Fibroblast of pulmonary artery (primary cell): ENCODE data around the gene PARD3.
A peak's percentile ranks its signal among the peaks of the same experiment; 100 is the strongest.

Experiments used
- DNase-seq: peaks from one replicate; pipeline ENCODE4 v3.0.0-alpha.2; 2010; ENCODE audit warnings: low read depth
- H3K4me3 ChIP-seq: replicated peaks from 2 replicates; pipeline ENCODE4 v1.5.1; 2011; ENCODE audit warnings: low read depth, mild to moderate bottlenecking, control low read depth, low read length, moderate library complexity
- TF ChIP-seq, protein P1 (sequence below): IDR thresholded peaks from 2 replicates; pipeline ENCODE4 v1.5.1; 2011; ENCODE audit warnings: mild to moderate bottlenecking, control low read depth, low read length, inconsistent platforms; ENCODE audit errors: missing control alignments

Gene PARD3

DNA sequence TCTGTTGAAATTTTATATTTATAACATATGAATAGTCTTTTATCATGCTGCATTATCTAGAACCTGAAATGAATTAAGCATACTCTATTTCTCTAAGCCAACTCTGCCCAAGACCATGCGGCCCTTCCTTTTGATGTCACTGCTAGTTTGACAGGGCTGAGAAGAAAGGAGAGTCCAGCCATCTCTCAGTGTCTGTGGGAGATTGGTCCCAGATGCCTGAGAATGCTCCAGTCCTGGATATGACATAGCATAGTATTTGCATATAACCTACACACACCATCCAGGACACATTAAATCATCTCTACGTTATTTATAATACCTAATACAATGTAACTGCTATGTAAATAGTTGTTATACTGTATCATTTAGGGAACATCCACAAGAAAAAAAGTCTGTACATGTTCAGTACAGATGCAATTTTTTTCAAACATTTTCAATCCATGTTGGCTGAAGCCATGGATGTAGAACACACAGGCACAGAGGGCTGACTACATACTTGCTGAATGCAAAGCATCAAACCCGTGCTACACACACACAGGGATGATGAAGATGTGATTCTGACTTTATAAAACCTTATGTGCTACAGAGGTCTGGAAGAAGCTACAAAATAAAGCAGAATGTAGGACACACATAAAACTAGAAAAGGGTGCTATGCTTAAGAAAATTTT, 315.4 kb downstream of the PARD3 start:
- H3K4me3 ChIP-seq = no peak overlapping the region
- DNase-seq = no peak
- TF ChIP-seq, protein P1, sequence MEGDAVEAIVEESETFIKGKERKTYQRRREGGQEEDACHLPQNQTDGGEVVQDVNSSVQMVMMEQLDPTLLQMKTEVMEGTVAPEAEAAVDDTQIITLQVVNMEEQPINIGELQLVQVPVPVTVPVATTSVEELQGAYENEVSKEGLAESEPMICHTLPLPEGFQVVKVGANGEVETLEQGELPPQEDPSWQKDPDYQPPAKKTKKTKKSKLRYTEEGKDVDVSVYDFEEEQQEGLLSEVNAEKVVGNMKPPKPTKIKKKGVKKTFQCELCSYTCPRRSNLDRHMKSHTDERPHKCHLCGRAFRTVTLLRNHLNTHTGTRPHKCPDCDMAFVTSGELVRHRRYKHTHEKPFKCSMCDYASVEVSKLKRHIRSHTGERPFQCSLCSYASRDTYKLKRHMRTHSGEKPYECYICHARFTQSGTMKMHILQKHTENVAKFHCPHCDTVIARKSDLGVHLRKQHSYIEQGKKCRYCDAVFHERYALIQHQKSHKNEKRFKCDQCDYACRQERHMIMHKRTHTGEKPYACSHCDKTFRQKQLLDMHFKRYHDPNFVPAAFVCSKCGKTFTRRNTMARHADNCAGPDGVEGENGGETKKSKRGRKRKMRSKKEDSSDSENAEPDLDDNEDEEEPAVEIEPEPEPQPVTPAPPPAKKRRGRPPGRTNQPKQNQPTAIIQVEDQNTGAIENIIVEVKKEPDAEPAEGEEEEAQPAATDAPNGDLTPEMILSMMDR = no peak

DNA sequence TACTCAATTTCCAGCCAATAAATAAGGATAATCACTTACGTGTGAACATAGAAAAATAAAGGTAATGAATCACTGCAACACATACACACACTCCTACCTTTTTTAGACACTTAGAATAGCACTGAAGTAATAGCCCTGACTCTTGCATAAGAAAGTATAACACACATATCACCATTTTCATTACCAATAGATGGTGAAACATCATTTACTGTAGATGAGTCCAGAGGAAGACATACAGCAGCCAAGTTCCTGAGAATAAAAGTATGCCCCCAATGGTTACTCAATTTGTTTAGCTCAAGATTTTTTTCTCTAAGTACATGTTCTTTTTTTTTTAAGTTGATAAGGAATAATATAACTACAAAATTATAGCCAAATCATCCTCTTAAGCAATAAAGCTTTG, 316.3 kb downstream of the PARD3 start:
- TF ChIP-seq, protein P1 = no peak
- H3K4me3 ChIP-seq = no peak overlapping the region
- peak; percentile 76 for DNase-seq

DNA sequence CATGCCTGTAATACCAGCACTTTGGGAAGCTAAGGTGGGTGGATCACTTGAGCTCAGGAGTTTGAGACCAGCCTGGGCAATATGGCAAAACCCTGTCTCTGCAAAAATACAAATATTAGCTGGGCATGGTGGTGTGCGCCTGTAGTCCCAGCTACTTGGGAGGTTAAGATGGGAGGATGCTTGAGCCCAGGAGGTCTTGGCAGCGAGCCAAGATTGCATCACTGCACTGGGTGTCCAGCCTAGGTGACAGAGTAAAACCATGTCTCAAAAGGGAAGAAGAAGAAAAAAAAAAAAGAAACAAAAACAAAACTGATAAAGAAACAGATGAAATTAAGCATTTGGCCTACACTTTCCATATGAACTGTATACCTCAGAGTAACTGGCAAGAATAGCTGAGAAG, 319.2 kb downstream of the PARD3 start:
- peak; percentile 20 for DNase-seq
- no peak overlapping the region for H3K4me3 ChIP-seq
- TF ChIP-seq, protein P1 = no peak

DNA sequence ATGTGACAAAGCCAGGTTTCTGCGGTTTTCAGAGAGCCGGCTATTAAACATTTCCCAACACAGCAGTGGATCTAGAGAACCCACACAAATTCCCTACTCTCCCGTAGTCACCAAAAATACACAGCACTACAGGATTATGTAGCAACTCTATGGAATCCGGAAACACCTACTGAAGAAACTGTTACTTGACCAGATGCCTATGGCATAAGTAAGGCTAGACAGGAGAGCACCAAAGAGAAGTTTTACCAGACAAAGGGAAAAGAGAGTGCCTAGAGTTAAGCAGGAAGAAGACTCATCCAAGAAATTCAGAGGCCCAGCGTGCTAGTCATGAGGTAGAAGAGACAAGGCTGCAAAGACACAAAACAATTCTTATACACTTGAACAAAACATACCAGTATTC, 321.1 kb downstream of the PARD3 start:
- H3K4me3 ChIP-seq = no peak overlapping the region
- TF ChIP-seq, protein P1 = no peak
- DNase-seq = peak; percentile 48

DNA sequence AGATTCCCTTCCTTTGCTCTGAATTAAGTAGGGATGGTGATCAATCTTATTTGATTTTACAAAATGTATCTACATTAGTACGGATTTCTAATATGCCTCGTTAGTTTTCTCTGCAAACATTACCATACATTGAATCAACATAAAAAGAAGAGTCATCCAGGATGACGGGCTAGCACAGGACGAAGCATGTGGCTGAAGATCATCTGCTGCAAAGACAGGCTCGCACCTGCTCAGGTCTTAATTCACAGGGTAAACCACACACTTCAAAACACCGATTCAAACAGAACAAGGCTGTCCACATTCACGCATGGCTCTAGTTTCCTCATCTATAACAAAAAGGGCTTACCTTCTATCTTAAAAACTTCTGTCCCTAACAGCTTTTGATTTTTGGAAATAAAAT, 323.0 kb downstream of the PARD3 start:
- no peak for DNase-seq
- no peak overlapping the region for H3K4me3 ChIP-seq

DNA sequence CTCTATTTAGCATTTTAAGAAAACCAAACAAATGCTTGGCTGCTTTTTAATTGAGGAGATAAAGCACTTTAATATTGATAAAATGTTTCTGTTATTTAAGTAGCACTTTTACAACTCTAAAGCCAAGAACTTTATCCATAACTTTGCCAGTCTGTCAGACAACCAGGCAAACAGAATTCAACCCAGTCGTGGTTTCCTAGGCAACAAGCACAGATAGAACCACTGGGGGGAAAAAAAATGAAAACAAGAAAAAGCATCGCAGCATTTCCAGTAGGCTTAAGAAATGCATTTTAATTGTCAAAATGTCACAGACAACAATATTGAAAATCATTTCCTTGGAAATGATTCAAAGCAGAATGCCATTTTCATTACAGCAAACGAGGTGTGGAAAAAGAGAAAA, 323.4 kb downstream of the PARD3 start:
- DNase-seq = no peak
- TF ChIP-seq, protein P1 = no peak
- H3K4me3 ChIP-seq = no peak overlapping the region

More for the DNA sequence above, 323.0 kb downstream of the PARD3 start:
- TF ChIP-seq, protein P1 = no peak
